ENCODE results near the gene IFNG. TPM values are rescaled to one million over a fixed set of nuclear protein-coding genes. Genes with fewer than 3 reads are reported as not detected.

The IFNG gene
- polyA plus RNA-seq, 3 donors = not detected

DNA sequence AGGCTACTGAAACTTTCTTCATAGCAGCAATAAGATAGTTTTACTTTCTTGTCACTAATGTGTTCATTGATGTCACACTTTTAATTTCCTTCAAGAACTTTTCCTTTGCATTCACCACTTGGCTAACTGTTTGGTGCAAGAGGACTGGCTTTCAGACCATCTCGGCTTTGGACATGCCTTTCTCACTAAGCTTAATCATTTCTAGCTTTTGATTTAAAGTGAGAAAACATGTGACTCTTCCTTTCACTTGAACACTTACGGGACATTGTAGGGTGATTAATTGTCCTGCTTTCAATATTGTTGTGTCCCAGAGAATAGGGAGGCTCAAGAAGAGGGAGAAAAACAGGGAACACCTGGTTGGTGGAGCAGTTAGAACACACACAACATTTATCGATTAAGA lies 41.9 kb downstream of the IFNG start:
- DNase-seq = no peak

DNA sequence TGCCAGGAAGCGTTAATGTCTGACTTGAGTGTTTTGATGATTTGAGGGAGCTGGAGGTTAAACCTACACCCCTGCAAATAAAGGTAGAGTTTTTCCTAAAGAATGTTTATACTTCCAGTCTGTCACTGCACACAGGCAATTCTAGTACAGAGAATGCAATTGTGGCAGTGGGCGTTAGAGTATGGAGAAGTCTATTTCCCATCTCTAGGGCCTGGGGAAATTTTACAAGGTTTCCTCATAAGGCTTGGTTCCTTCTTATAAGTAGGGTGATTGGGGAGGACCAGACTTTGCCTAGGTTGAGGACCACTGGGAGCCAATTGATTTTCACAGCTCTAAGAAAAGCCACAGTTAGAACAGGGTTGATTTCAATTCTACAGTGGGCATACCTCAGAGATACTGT lies 44.3 kb downstream of the IFNG start:
- no peak for DNase-seq

DNA sequence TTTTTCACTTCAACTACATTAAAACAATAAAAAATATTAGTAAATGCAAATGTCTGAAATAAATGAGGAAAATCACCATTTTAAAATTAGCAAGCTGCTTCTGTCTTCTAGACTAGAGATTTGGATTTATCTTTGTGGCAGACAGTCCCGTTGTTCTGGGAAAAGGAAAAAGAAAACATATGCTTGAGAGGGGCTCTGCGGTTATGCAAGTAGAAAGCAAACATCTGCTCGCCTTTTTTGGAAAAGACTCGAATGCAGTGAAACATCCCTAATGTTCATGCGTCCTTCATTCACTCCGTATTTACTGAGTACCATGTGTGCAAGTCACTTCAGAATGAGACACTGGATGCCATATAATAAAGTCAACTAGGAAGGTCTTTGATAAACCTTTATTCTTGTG lies 44.9 kb downstream of the IFNG start:
- DNase-seq = peak; percentile 9

DNA sequence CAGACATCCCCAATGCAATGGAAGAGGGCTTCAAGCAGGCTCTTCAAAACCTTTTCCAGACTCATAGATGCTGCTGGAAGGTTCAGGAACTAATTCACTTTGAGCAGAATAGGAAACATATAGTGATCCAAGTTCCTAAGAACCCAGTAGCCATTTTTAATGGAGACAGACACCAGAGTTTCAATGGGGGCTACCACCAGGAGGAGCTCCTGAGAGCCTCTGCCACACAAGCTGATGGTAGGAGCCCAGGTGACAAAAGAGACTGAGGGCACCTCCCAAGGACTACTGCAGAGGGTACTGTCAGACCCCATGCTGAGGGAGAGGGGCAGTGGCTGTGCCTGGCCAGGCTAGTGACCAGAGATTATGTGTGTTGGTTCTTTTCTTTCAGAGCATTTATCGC lies 45.9 kb downstream of the IFNG start:
- DNase-seq = no peak

GRCh38 chr12:68111995-68112394 lies 47.5 kb downstream of the IFNG start:
- no peak for DNase-seq

GRCh38 chr12:68109444-68110217 lies 49.9 kb downstream of the IFNG start:
- DNase-seq = no peak

DNA sequence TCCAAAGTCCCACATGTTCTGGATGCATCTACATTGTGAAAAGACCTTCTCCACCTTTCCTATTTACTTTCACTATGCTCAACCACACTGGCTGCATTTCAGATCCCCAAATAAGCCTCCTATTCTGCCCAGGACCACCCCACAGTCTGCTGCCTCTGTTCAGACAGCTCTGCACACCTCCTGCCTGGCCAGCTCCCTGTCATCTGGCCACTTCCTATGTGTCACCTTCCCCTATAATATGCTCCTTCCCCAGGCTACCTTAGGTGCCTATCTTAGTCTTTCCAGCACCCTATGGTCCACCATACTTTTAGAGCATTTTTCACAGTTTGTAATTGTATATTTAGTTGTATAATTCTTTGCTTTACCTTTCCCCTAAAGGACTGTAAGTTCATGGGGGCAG lies 50.5 kb downstream of the IFNG start:
- no peak for DNase-seq

DNA sequence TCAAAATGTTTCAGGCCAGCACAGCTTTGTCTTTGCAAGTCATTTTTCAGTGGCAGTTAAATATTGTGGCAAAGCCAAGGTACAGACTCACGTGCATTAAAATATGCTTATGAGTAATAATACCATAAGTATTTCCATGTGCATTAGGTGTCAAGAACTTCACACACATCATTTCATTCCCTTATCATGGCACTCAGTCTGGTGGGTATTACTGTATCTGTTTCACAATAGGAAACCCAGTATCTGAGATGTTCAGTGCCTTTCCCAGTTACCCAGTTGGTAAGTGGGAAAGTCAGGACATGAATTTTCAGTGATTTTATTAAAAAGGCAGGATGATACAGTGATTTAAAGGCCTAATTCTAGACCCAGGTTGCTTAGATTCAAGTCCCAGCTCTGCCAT lies 52.9 kb downstream of the IFNG start:
- DNase-seq = no peak

GRCh38 chr12:68106160-68106559 lies 53.4 kb downstream of the IFNG start:
- no peak for DNase-seq

Other genes starting within 250 kb of the IFNG start
- gene IFNG-AS1, start 170.3 kb downstream of the IFNG start, polyA plus RNA-seq (ENCODE audit: insufficient read length in 3 of 3) = not detected
- gene IL26, start 66.1 kb upstream of the IFNG start, polyA plus RNA-seq (ENCODE audit: insufficient read length in 3 of 3) = not detected
- gene IL22, start 93.9 kb upstream of the IFNG start, polyA plus RNA-seq (ENCODE audit: insufficient read length in 3 of 3) = not detected
- gene MDM1, start 172.6 kb upstream of the IFNG start, polyA plus RNA-seq (ENCODE audit: insufficient read length in 3 of 3) = 10 to 100 TPM; 32.5 to 38.4 (median 38.2) TPM

All from renal pelvis (tissue), 4 donors.